Measurements from ENCODE around the gene PNPLA8.
"Not testable (repeated sequence)": the region's sequence is repeated elsewhere in the genome, so short reads cannot be mapped to it uniquely, and the experiment has no call there.

The PNPLA8 gene

DNA sequence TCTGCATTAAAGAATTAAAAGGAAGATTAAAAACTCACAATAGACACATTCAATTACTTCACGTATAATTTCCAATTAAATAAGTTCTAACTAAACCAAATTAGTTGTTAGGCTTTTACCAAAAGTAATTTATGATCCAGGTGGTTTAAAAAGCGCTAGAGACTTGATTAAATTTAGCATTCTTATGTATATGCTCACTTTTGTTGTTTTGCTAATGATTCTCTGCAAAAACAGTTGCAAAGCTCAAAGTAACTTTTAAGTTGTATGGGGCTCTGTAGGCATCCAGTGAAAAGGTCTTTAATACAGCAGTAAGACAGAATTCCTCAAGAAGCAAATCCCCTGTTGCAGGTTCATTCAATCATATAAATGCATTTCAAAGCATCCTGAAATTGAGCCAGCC is 15.5 kb upstream of the PNPLA8 start:
- TF ChIP-seq, protein P1, sequence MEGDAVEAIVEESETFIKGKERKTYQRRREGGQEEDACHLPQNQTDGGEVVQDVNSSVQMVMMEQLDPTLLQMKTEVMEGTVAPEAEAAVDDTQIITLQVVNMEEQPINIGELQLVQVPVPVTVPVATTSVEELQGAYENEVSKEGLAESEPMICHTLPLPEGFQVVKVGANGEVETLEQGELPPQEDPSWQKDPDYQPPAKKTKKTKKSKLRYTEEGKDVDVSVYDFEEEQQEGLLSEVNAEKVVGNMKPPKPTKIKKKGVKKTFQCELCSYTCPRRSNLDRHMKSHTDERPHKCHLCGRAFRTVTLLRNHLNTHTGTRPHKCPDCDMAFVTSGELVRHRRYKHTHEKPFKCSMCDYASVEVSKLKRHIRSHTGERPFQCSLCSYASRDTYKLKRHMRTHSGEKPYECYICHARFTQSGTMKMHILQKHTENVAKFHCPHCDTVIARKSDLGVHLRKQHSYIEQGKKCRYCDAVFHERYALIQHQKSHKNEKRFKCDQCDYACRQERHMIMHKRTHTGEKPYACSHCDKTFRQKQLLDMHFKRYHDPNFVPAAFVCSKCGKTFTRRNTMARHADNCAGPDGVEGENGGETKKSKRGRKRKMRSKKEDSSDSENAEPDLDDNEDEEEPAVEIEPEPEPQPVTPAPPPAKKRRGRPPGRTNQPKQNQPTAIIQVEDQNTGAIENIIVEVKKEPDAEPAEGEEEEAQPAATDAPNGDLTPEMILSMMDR (IDR thresholded peaks at IDR 0.05; ENCODE audit: insufficient read depth, low read depth, low read length, missing control alignments), result no peak
- H3K4me3 ChIP-seq (ENCODE audit: low read length), result no peak overlapping the region
- DNase-seq (ENCODE audit: low read depth), result no peak

DNA sequence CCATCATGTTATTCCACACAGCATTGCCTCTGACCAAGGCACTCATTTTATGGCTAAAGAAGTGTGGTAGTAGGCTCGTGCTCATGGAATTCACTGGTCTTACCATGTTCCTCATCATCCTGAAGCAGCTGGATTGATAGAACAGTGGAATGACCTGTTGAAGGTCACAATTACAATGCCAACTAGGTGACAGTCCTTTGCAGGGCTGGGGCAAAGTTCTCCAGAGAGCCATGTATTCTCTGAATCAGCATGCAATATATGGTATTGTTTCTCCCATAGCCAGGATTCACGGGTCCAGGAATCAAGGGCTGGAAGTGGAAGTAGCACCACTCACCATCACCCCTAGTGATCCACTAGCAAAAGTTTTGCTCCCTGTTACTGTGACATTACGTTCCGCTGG is 12.8 kb upstream of the PNPLA8 start:
- not testable (repeated sequence) for DNase-seq (ENCODE audit: low read depth); H3K4me3 ChIP-seq (ENCODE audit: low read length)

DNA sequence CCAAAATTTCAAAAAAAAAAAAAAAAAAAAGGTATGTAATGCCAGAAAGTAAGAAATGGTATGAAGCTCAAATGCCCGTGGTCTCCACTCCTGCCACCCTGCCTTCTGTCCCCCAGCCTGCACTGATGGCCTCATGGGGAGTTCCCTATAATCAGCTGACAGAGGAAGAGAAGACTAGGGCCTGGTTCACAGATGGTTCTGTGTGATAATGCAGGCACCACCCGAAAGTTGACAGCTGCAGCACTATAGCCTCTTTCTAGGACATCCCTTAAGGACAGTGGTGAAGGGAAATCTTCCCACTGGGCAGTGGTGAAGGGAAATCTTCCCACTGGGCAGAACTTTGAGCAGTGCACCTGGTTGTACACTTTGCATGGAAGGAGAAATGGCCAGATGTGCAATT is 12.3 kb upstream of the PNPLA8 start:
- not testable (repeated sequence) for H3K4me3 ChIP-seq (ENCODE audit: low read length); DNase-seq (ENCODE audit: low read depth)

DNA sequence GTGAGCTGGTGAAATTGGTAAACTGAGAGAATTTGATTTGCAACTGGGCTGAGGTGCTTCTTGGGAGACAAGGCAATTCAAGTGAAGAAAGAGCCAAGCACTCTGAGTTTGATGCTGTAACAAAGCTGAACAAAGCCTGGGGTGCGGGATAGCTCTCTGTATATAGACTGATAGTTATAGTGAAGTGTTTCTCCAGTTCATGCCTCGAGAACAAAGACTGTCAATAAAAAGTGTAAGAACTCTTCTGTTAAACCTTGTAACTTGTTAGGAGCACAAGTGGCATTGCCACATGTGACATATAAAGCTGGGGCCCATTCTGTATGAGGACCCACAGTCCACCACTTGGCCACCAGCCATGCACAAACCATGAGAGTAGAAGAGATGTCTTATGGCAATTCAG is 11.3 kb upstream of the PNPLA8 start:
- H3K4me3 ChIP-seq (ENCODE audit: low read length), result no peak overlapping the region
- TF ChIP-seq, protein P1 (IDR thresholded peaks at IDR 0.05; ENCODE audit: insufficient read depth, low read depth, low read length, missing control alignments), result no peak
- DNase-seq (ENCODE audit: low read depth), result no peak

DNA sequence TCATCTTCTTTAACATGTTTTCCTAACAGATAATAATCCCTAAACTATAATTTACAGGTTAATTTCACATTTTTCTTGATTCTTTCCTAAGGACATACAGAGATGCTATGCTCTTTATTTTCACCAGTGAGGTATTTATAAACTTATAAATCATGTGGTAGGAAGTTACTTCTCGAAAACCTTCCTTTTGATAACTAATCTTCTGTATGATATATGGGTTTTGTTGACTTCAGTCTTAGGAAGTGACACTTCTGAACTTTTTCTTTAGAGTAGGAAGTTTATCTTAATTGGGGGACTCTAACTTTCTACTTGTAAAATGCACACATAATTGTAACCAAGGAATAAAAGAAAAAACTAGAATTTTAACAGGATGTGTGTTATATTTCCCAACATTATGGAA is 9.8 kb upstream of the PNPLA8 start:
- TF ChIP-seq, protein P1 (IDR thresholded peaks at IDR 0.05; ENCODE audit: insufficient read depth, low read depth, low read length, missing control alignments), result no peak
- no peak for DNase-seq (ENCODE audit: low read depth)
- H3K4me3 ChIP-seq (ENCODE audit: low read length), result no peak overlapping the region

DNA sequence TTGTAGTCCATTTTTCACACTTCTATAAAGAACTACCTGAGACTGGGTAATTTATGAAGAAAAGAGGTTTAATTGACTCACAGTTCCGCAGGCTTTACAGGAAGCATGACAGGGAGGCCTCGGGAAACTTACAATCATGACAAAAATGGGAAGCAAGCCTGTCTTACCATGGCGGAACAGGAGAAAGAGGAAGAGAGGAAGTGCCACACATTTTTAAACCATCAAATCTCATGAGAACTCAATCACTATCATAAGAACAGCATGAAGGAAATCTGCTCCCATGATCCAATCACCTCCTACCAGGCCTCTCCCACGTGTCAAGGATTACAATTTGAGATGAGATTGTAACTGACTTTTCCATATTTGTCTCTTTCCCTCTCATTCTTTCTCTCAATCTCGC is 9.3 kb upstream of the PNPLA8 start:
- DNase-seq (ENCODE audit: low read depth), result no peak
- H3K4me3 ChIP-seq (ENCODE audit: low read length), result no peak overlapping the region
- TF ChIP-seq, protein P1 (IDR thresholded peaks at IDR 0.05; ENCODE audit: insufficient read depth, low read depth, low read length, missing control alignments), result no peak

DNA sequence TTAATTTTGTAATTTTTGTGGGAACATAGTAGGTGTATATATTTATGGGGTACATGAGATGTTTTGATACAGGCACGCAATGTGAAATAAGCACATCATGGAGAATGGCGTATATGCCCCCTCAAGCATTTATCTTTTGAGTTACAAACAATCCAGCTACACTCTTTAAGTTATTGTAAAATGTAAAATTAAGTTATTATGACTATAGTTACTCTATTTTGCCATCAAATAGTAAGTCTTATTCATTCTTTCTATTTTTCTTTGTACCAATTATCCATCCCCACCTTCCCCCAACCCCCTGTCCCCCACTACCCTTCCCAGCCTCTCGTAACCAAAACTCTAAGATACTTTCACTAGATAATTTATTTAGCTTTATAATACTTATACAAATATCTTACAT is 7.8 kb upstream of the PNPLA8 start:
- H3K4me3 ChIP-seq (ENCODE audit: low read length), result no peak overlapping the region
- DNase-seq (ENCODE audit: low read depth), result no peak

DNA sequence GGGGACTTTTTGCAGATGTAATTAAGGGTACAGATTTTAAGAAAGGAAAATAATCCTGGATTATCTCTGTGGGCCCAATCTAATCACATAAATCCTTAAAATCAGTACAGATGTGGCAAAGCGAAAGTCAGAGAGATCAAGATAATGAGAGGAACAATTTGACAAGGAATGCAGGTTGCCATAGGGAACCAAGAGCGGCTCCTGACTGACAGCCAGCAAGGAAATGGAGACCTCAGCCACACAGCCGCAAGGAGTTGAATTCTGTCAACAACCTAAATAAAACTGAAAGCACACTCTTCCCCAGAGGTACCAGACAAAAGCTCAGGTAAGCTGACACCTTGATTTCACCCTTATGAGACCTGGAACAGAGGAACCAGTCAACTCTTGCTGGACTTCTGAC is 3.4 kb upstream of the PNPLA8 start:
- no peak overlapping the region for H3K4me3 ChIP-seq (ENCODE audit: low read length)
- no peak for DNase-seq (ENCODE audit: low read depth)
- TF ChIP-seq, protein P1 (IDR thresholded peaks at IDR 0.05; ENCODE audit: insufficient read depth, low read depth, low read length, missing control alignments), result no peak

More for the DNA sequence above, 7.8 kb upstream of the PNPLA8 start:
- TF ChIP-seq, protein P1 (IDR thresholded peaks at IDR 0.05; ENCODE audit: insufficient read depth, low read depth, low read length, missing control alignments), result no peak
